ENCODE measurements around the gene ELK1. TPM values are rescaled to one million over a fixed set of nuclear protein-coding genes. Genes with fewer than 3 reads are reported as not detected.

ELK1 gene
- total and polyA plus RNA-seq, 2 of the 4 experiments (the other 2 are of a cell fraction): 10.0 to 24.3 TPM

DNA sequence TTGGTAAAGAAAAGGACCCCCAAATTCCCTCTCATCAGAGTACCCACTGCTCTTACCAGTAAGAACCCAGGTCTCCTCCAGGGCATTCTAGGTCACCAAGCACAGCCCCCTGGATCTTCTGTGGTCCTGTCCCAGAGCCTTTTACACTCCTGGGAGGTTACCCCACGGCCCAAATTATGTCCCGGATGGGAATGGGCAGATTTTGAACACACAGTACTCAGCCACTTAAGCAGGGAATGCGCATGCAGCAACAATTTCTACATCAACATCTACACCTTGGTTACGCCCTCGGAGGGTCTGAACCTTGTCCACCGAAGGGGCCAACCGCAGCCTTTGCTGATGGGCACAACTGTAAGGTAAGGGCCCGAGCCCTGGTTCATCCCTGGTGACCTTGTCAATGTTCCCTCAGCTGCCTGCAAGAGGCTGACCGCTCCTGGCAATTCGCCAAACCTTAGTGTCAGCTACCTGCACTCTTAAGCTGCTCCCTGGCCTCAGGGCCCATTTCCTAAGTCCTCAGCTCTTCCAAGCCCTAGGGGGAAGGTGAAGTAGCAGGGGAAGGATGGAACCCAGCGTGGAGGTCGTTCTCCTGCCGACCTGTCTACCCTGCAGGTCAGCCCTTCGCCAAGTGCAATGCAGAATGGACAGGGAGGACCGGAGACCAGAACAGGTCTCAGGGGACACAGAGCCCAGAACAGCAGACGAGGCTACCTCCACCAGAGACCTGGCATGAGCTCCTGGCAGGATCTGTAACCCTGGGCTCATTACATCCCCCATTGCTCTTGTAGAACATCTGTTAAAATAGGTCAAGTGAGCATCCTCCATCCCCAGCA, 62.2 kb downstream of the ELK1 start:
- dilution Hi-C loops (cut with HindIII; ENCODE audit: low sequenced_read_pairs, unreplicated experiment) (no loop called here), in situ Hi-C loops (cut with MboI; ENCODE audit: low sequenced_read_pairs) (no loop called here), intact Hi-C loops (cut with micrococcal nuclease) (loop anchor here (5.0 kb wide), 1 partner anchor 54 kb away; no protein-coding TSS in a partner anchor)
- Histone ChIP-seq H3K9me1 (ENCODE audit: insufficient read depth, low read length) (no peaks in the 10 kb centered on the region), H4K8ac (ENCODE audit: low read depth in 2 of 2, low read length in 2 of 2) (no peak overlapping the region), H2BK5ac (ENCODE audit: low read depth, low read length, poor library complexity, severe bottlenecking) (no peak overlapping the region), H3K79me1 (ENCODE audit: low read depth in 1 of 2, low read length in 2 of 2) (peaks cover 0 to 26% of the 10 kb centered on the region in 2 experiments; a peak in 2 of 4 replicates), H3K9ac (ENCODE audit: low read depth, low read length) (no peak overlapping the region), H3K4me3 (ENCODE audit: insufficient read depth, low read depth, low read length) (no peak overlapping the region), H3K27me3 (ENCODE audit: control insufficient read depth, insufficient read depth, low read length) (no peaks in the 10 kb centered on the region), H3K18ac (ENCODE audit: low read depth, low read length) (no peak overlapping the region), H3K9me3 (ENCODE audit: control insufficient read depth, insufficient read depth, low read length) (no peaks in the 10 kb centered on the region), H3K36me3 (ENCODE audit: control insufficient read depth, insufficient read depth, low read length) (peaks cover 23% of the 10 kb centered on the region), H3K56ac (ENCODE audit: extremely low read depth, insufficient read depth, low read length) (no peak overlapping the region), H2AFZ (replicated peaks; ENCODE audit: low read length, poor library complexity) (peak overlapping the region; percentile 50), H2BK20ac (ENCODE audit: low read depth, low read length) (no peak overlapping the region), H4K91ac (ENCODE audit: insufficient read depth, low read depth, low read length) (no peak overlapping the region), H3K4me2 (ENCODE audit: low read depth, low read length) (no peak overlapping the region), H2BK120ac (ENCODE audit: low read depth, low read length) (no peak overlapping the region), H2AK9ac (replicated peaks; ENCODE audit: low read depth, low read length, poor library complexity) (no peak overlapping the region), H2AK5ac (ENCODE audit: low read depth, low read length) (no peak overlapping the region), H4K5ac (ENCODE audit: low read depth, low read length) (no peak overlapping the region), H3K23ac (ENCODE audit: low read depth, low read length) (no peak overlapping the region), H3K27ac (ENCODE audit: insufficient read depth, low read length) (no peak overlapping the region), H4K20me1 (ENCODE audit: insufficient read depth, low read length) (peaks cover 30% of the 10 kb centered on the region), H3K4ac (ENCODE audit: low read depth, low read length) (no peak overlapping the region), H3K4me1 (ENCODE audit: control insufficient read depth, insufficient read depth, low read length) (peaks cover 5% of the 10 kb centered on the region; the same call in 1 of the 2 replicates), H3K14ac (replicated peaks; ENCODE audit: low read depth, low read length) (no peak overlapping the region), H2BK15ac (ENCODE audit: low read depth, low read length) (no peak overlapping the region)
- 74% methylated on average over 12 of the region's 16 CpGs; no CpG with 5 or more reads in 1 of the 2 experiments for WGBS, 2 experiments (ENCODE audit: extremely low coverage in 2 of 2, insufficient read length in 1 of 2)
- DNase-seq: no peak
- BruUV-seq (replicated peaks): no TSS peak
- no peak for TF ChIP-seq CHD1 (IDR thresholded peaks at IDR 0.05; ENCODE audit: low read depth, low read length)
- no peak for TF ChIP-seq RCOR1 (IDR thresholded peaks at IDR 0.05; ENCODE audit: insufficient replicate concordance, low read length)
- TF ChIP-seq NFE2L2 (IDR thresholded peaks at IDR 0.05; ENCODE audit: low read depth, low read length): no peak
- TF ChIP-seq RAD21 (IDR thresholded peaks at IDR 0.05; ENCODE audit: low read length): no peak
- no peak for TF ChIP-seq MAFK (IDR thresholded peaks at IDR 0.05; ENCODE audit: low read depth, low read length)
- ChIA-PET CTCF (no interaction called here), POLR2A (ENCODE audit: unreplicated experiment) (interaction anchor here (0.6 kb wide), 1 partner anchor 1508 kb away, joined by 5 read pairs; no protein-coding TSS in a partner anchor)
- ATAC-seq (ENCODE audit: low read depth): no peak

All from IMR-90 (cell line).